SU-DHL-6 (cell line): ENCODE results near the gene FOXF2.
A peak's percentile ranks its signal among the peaks of the same experiment; 100 is the strongest.

Source experiments
- H2AFZ ChIP-seq: fragments of 200-600 bp; sonication (generic); 2 replicates; pipeline ENCODE4 v1.6.1; 2014; ENCODE audit warnings: low read depth, mild to moderate bottlenecking, moderate library complexity, mixed read lengths, antibody characterized with exemption, low read length; ENCODE audit not compliant: severe bottlenecking
- H3F3A ChIP-seq: fragments of 200-600 bp; shearing (Covaris generic); 2 replicates; pipeline ENCODE4 v1.6.0; 2016; ENCODE audit warnings: antibody characterized with exemption, mild to moderate bottlenecking; ENCODE audit not compliant: insufficient read depth
- H3K27ac ChIP-seq: fragments of 200-600 bp; sonication (generic); 2 replicates; pipeline ENCODE4 v1.5.1; 2016; ENCODE audit warnings: low read depth, mild to moderate bottlenecking, low read length, moderate library complexity, mixed read lengths
- H3K27me3 ChIP-seq: fragments of 200-600 bp; sonication (generic), shearing (Covaris generic); 2 replicates; pipeline ENCODE4 v1.6.0; 2014; ENCODE audit warnings: mild to moderate bottlenecking, low read length
- H3K36me3 ChIP-seq: fragments of 200-600 bp; sonication (generic); 2 replicates; pipeline ENCODE4 v1.6.1; 2014; ENCODE audit warnings: mild to moderate bottlenecking, low read length, mixed read lengths
- H3K4me2 ChIP-seq: fragments of 300-600, 200-600 bp; shearing (Covaris generic), sonication (generic); 2 replicates; pipeline ENCODE4 v1.6.0; 2014; ENCODE audit warnings: low read length, low read depth, mild to moderate bottlenecking; ENCODE audit not compliant: poor library complexity, severe bottlenecking
- H3K4me3 ChIP-seq: fragments of 200-600 bp; sonication (generic); 2 replicates; pipeline ENCODE4 v1.5.1; 2014; ENCODE audit warnings: antibody characterized with exemption, low read length, mild to moderate bottlenecking, mixed read lengths; ENCODE audit not compliant: insufficient read depth, poor library complexity, severe bottlenecking
- H3K79me2 ChIP-seq: fragments of 200-600 bp; sonication (generic); 2 replicates; pipeline ENCODE4 v1.6.1; 2014; ENCODE audit warnings: mild to moderate bottlenecking, low read length, moderate library complexity; ENCODE audit not compliant: insufficient read depth
- H3K9ac ChIP-seq: fragments of 200-600 bp; sonication (generic); 2 replicates; pipeline ENCODE4 v1.7.0; 2014; ENCODE audit warnings: mild to moderate bottlenecking, low read length
- H3K9me2 ChIP-seq: fragments of 200-600 bp; sonication (generic); replicated peaks from 2 replicates; pipeline ENCODE4 v1.6.1; 2014; ENCODE audit warnings: low read length; ENCODE audit not compliant: insufficient read depth
- H3K9me3 ChIP-seq: fragments of 200-600 bp; sonication (generic); 2 replicates; pipeline ENCODE4 v1.6.1; 2014; ENCODE audit warnings: low read length, mixed read lengths; ENCODE audit not compliant: insufficient read depth
- H4K20me1 ChIP-seq: fragments of 200-600 bp; sonication (generic); 2 replicates; pipeline ENCODE4 v1.6.1; 2014; ENCODE audit warnings: low read depth, mild to moderate bottlenecking, antibody characterized with exemption, low read length, moderate library complexity, mixed read lengths
- EZH2phosphoT487 ChIP-seq: fragments of 200-600 bp; sonication (generic), shearing (Covaris generic); conservative IDR thresholded peaks from 2 replicates; pipeline ENCODE4 v1.6.1; 2018; ENCODE audit warnings: mild to moderate bottlenecking, antibody characterized with exemption, low read length, moderate library complexity, mixed read lengths
- TF ChIP-seq, protein P1 (sequence below): fragments of 200-600 bp; sonication (generic); IDR thresholded peaks from one replicate; pipeline ENCODE4 v1.5.1; 2017; ENCODE audit warnings: antibody characterized with exemption, mild to moderate bottlenecking, low read length, moderate library complexity; ENCODE audit not compliant: insufficient read depth, poor library complexity, severe bottlenecking

The FOXF2 gene

DNA sequence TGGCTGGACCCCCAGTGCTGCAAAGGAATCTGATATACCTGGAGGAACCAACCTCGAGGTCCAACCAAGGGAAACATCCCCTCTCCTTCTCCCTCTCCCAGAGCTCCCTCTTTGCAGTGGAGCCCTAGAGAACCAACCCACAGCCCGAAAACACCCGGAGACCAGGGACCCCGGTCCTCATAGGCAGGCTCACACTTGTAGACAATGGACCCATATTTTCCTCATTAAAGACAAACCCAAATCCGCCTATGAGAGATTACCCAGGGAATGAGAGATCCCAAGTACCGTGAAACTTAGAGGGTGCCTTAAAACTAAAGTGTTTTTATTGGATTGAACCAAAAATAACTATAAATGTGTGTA is 9.6 kb upstream of the FOXF2 start:
- Histone ChIP-seq H3K79me2 (no peaks in the 10 kb centered on the region), H3K27ac (no peak overlapping the region), H3K9me2 (no peaks in the 10 kb centered on the region), H4K20me1 (no peaks in the 10 kb centered on the region), H3K4me3 (no peak overlapping the region), H3K36me3 (no peaks in the 10 kb centered on the region), H3F3A (no peaks in the 10 kb centered on the region), H3K27me3 (no peaks in the 10 kb centered on the region), H2AFZ (no peak overlapping the region), H3K4me2 (no peak overlapping the region), H3K9me3 (no peaks in the 10 kb centered on the region), H3K9ac (no peak overlapping the region)
- TF ChIP-seq EZH2phosphoT487, result no peak
- TF ChIP-seq, protein P1, sequence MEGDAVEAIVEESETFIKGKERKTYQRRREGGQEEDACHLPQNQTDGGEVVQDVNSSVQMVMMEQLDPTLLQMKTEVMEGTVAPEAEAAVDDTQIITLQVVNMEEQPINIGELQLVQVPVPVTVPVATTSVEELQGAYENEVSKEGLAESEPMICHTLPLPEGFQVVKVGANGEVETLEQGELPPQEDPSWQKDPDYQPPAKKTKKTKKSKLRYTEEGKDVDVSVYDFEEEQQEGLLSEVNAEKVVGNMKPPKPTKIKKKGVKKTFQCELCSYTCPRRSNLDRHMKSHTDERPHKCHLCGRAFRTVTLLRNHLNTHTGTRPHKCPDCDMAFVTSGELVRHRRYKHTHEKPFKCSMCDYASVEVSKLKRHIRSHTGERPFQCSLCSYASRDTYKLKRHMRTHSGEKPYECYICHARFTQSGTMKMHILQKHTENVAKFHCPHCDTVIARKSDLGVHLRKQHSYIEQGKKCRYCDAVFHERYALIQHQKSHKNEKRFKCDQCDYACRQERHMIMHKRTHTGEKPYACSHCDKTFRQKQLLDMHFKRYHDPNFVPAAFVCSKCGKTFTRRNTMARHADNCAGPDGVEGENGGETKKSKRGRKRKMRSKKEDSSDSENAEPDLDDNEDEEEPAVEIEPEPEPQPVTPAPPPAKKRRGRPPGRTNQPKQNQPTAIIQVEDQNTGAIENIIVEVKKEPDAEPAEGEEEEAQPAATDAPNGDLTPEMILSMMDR, result no peak

DNA sequence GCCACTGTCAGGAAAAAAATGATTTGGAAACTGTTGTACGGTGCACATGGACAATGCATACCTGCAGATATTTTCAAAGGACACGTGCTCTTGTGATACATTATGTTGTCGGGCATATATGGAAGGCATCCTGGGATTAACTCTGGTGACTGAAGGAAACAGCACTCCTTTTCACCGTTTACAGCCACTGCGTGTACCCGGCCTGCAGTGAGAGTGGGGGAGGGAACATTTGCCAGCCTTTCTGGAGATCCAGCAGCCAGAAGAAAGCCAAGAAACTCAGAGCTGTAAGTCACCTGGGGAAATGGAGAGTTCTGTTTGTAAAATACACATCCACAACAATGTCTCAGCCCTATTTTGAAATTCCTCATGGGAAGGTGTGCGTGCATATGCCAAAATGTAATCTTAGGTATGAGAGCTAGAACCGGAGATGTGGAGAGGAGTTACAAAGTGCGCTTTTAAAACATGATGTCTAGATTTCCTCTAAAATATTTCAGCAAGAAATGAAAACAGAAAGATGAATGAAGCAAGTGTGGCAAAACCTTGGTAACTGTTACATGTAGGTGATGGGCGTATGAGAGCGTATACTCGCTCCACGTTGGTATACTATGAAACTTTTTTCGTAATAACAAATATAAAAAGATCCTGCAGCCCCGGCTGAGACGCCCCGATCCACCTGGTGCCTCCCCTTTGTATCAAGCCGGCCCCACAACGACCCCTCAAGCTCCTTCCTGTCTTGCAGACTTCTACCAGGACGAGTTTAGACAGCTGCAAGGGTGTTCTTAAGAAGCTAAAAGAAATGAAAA is 8.6 kb upstream of the FOXF2 start:
- Histone ChIP-seq H3K9me3 (no peaks in the 10 kb centered on the region), H3K79me2 (no peaks in the 10 kb centered on the region), H3K27ac (no peak overlapping the region), H3K9me2 (no peaks in the 10 kb centered on the region), H3K4me2 (no peak overlapping the region), H4K20me1 (no peaks in the 10 kb centered on the region), H3K36me3 (no peaks in the 10 kb centered on the region), H2AFZ (no peak overlapping the region), H3F3A (no peaks in the 10 kb centered on the region), H3K4me3 (no peak overlapping the region), H3K9ac (no peak overlapping the region), H3K27me3 (no peaks in the 10 kb centered on the region)
- TF ChIP-seq, protein P1, result no peak
- no peak for TF ChIP-seq EZH2phosphoT487

DNA sequence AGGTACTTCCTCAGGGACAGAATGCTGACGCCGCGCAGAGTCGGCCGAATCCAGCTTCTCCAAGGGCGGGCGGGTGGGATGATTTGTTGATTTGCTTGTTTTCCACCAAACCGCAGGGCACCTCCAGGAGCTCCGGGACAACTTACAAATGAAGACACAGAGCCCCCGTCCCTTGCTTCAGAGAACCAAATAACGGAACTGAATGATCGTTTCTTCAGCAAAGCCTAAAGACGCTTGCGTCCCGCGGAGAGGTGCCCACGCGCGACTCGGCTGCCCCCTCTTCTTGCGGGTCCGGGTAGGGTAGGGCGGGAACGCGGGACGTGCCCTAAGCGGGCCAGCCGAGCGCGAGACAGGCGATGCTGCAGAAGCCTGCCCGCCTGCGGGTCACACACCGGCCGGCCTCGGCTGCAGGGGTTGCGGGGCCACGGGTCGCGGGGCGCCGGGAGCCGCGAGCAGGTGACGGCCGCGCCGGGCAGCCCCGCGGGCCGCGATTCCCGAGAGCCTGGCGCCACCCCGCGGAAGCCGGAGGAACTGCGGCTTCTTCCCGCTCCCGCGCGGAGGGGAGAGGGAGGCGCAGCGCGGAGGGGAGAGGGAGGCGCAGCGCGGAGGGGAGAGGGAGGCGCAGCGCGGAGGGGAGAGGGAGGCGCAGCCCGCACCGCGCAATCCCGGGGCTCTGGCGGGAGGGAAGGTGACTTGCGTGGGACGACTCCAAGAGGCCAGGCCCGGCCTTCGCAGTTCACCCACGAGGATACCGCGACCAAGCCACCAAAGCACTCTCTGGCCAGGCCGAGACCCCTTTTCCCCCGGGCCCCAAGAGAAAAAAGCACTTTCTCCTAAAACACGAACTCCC is 7.7 kb upstream of the FOXF2 start:
- H3K9me3 ChIP-seq, result no peaks in the 10 kb centered on the region
- no peak overlapping the region for H3K27ac ChIP-seq
- H4K20me1 ChIP-seq, result no peaks in the 10 kb centered on the region
- no peak overlapping the region for H3K4me2 ChIP-seq
- TF ChIP-seq, protein P1, result peak; percentile 42
- no peak for TF ChIP-seq EZH2phosphoT487
- no peaks in the 10 kb centered on the region for H3K27me3 ChIP-seq
- no peak overlapping the region for H3K9ac ChIP-seq
- no peak overlapping the region for H3K4me3 ChIP-seq
- no peaks in the 10 kb centered on the region for H3K79me2 ChIP-seq
- H2AFZ ChIP-seq, result no peak overlapping the region
- H3K9me2 ChIP-seq, result no peaks in the 10 kb centered on the region
- no peaks in the 10 kb centered on the region for H3F3A ChIP-seq
- no peaks in the 10 kb centered on the region for H3K36me3 ChIP-seq
